Panc1 (cell line): ENCODE results near the gene ADAM23. TPM values are rescaled to one million over a fixed set of nuclear protein-coding genes. Genes with fewer than 3 reads are reported as not detected.

Source experiments
- ATAC-seq: fragments of 200-7000 bp; cut with Tn5 transposase; 2 replicates; pipeline ENCODE4 v1.9.1; 2020; ENCODE audit warnings: mild to moderate bottlenecking, moderate library complexity
- BruUV-seq: library from RNA; stranded (reverse); fragments of 400-500 nt; replicated peaks from 2 replicates; lab custom pipeline; 2021; lab: Mats Ljungman, UMichigan
- CTCF ChIA-PET: fragments of 300-600 bp; sonication (Branson Sonifier 250); formaldehyde crosslinking; loops from one replicate; lab custom pipeline; 2022; ENCODE audit warnings: antibody characterized with exemption; lab: Charles Lee
- POLR2A ChIA-PET: fragments of 300-600 bp; sonication (Branson Sonifier 250); formaldehyde crosslinking; loops from one replicate; lab custom pipeline; 2022; ENCODE audit warnings: antibody characterized with exemption; lab: Charles Lee
- DNase-seq: peaks from one replicate; pipeline ENCODE4 v3.0.0-alpha.2; 2010; ENCODE audit warnings: low read depth, low spot score
- H3K27ac ChIP-seq: 2 replicates; pipeline ENCODE4 v1.5.1; 2011; ENCODE audit warnings: mild to moderate bottlenecking, low read length, inconsistent platforms
- H3K27me3 ChIP-seq: fragments of 200-500 bp; sonication (Bioruptor generic); 2 replicates; pipeline ENCODE4 v1.6.0; 2014; ENCODE audit warnings: low read length, inconsistent platforms; ENCODE audit not compliant: control insufficient read depth, insufficient read depth
- H3K36me3 ChIP-seq: fragments of 200-500 bp; sonication (Bioruptor generic); 2 replicates; pipeline ENCODE4 v1.5.1; 2014; ENCODE audit warnings: inconsistent platforms, mild to moderate bottlenecking, low read length, moderate library complexity; ENCODE audit not compliant: control insufficient read depth, insufficient read depth
- H3K4me1 ChIP-seq: 2 replicates; pipeline ENCODE4 v1.5.1; 2011; ENCODE audit warnings: inconsistent platforms, mild to moderate bottlenecking, low read length, moderate library complexity; ENCODE audit not compliant: control insufficient read depth, insufficient read depth
- H3K4me3 ChIP-seq, 2 experiments: 2 replicates each; pipeline ENCODE4 v1.5.1; 2011 to 2012; ENCODE audit warnings: low read depth in 2 of 2, low read length in 2 of 2, mild to moderate bottlenecking in 2 of 2, inconsistent platforms in 1 of 2, moderate library complexity in 1 of 2
- H3K9me3 ChIP-seq: fragments of 200-500 bp; sonication (Bioruptor generic); 2 replicates; pipeline ENCODE4 v1.5.1; 2014; ENCODE audit warnings: low read depth, mild to moderate bottlenecking, inconsistent platforms, low read length, moderate library complexity; ENCODE audit not compliant: control insufficient read depth, insufficient read depth
- CTCF ChIP-seq: fragments of 450-650 bp; IDR thresholded peaks from 2 replicates; pipeline ENCODE4 v1.5.1; 2017; ENCODE audit warnings: mild to moderate bottlenecking
- POLR2AphosphoS5 ChIP-seq: IDR thresholded peaks from 2 replicates; pipeline ENCODE4 v1.6.1; 2012; ENCODE audit warnings: mild to moderate bottlenecking, low read depth, low read length, moderate library complexity
- REST ChIP-seq, 2 experiments: IDR thresholded peaks; 2 replicates each; pipeline ENCODE4 v1.6.1; 2011 to 2012; ENCODE audit warnings: low read depth in 2 of 2, control low read depth in 1 of 2, low read length in 1 of 2, mild to moderate bottlenecking in 1 of 2, moderate library complexity in 1 of 2; ENCODE audit not compliant: insufficient read depth in 1 of 2
- SIN3A ChIP-seq: IDR thresholded peaks from 2 replicates; pipeline ENCODE4 v1.6.1; 2012; ENCODE audit warnings: low read depth, mild to moderate bottlenecking, low read length, moderate library complexity, borderline replicate concordance; ENCODE audit not compliant: insufficient read depth
- TCF7L2 ChIP-seq: IDR thresholded peaks from 2 replicates; pipeline ENCODE4 v1.6.1; 2011; ENCODE audit warnings: mild to moderate bottlenecking, low read depth, low read length, inconsistent platforms
- in situ Hi-C: cut with HindIII; loops from 2 replicates; pipeline ENCODE4 v1.10.0; 2016; ENCODE audit warnings: low sequenced_read_pairs, low pct_unique_long_range_greater_than_20kb
- intact Hi-C: fragments of 100-400 bp; cut with micrococcal nuclease; formaldehyde crosslinking; loops from one replicate; pipeline ENCODE4 v1.10.0; 2022; ENCODE audit not compliant: unreplicated experiment
- total RNA-seq: library from RNA; stranded (reverse); gene quantifications from one replicate; pipeline ENCODE4 v1.2.1, GENCODE V29; 2021; ENCODE audit not compliant: unreplicated experiment

The ADAM23 gene
- total RNA-seq, 1 experiment from 2014 or later: 0.18 TPM

GRCh38 chr2:206423147-206423546, 20.2 kb upstream of the ADAM23 start:
- no peak overlapping the region for H3K4me3 ChIP-seq
- BruUV-seq: no TSS peak
- H3K36me3 ChIP-seq: no peaks in the 10 kb centered on the region
- TF ChIP-seq TCF7L2: no peak
- no peak for TF ChIP-seq SIN3A
- TF ChIP-seq CTCF: no peak
- TF ChIP-seq POLR2AphosphoS5: no peak
- TF ChIP-seq REST (IDR thresholded peaks at IDR 0.05; ENCODE audit: insufficient read depth in 1 of 2, low read depth in 2 of 2, low read length in 1 of 2): no peak
- DNase-seq: no peak
- POLR2A ChIA-PET: no interaction called here
- H3K27me3 ChIP-seq: no peaks in the 10 kb centered on the region
- H3K4me1 ChIP-seq: no peaks in the 10 kb centered on the region
- in situ Hi-C loops (no loop called here), intact Hi-C loops (no loop called here)
- 0 out of 2 replicates have a peak, but pooled peaks have one; percentile 58 for ATAC-seq
- no peak overlapping the region for H3K27ac ChIP-seq
- no peaks in the 10 kb centered on the region for H3K9me3 ChIP-seq
- CTCF ChIA-PET: interaction anchor here (0.5 kb wide), 1 partner anchor 174 kb away, joined by 3 read pairs; no protein-coding TSS in a partner anchor

GRCh38 chr2:206424134-206424533, 19.2 kb upstream of the ADAM23 start:
- no TSS peak for BruUV-seq
- DNase-seq: no peak
- ChIA-PET CTCF (no interaction called here), POLR2A (no interaction called here)
- Histone ChIP-seq H3K9me3 (no peaks in the 10 kb centered on the region), H3K36me3 (no peaks in the 10 kb centered on the region), H3K27ac (no peak overlapping the region), H3K4me3 (no peak overlapping the region), H3K4me1 (no peaks in the 10 kb centered on the region), H3K27me3 (no peaks in the 10 kb centered on the region)
- no peak for ATAC-seq
- in situ Hi-C loops (no loop called here), intact Hi-C loops (no loop called here)
- TF ChIP-seq SIN3A (no peak), TCF7L2 (no peak), POLR2AphosphoS5 (no peak), REST (IDR thresholded peaks at IDR 0.05; ENCODE audit: insufficient read depth in 1 of 2, low read depth in 2 of 2, low read length in 1 of 2) (no peak), CTCF (no peak)
